ENCODE measurements around the gene ZNF273. TPM values are rescaled to one million over a fixed set of nuclear protein-coding genes. Genes with fewer than 3 reads are reported as not detected.

The ZNF273 gene
- total and polyA plus RNA-seq, 10 of the 15 experiments (the other 5 are each of a cell fraction or from before 2014, with no cell fraction given), result 4.8 to 12.3 (median 7.8) TPM

DNA sequence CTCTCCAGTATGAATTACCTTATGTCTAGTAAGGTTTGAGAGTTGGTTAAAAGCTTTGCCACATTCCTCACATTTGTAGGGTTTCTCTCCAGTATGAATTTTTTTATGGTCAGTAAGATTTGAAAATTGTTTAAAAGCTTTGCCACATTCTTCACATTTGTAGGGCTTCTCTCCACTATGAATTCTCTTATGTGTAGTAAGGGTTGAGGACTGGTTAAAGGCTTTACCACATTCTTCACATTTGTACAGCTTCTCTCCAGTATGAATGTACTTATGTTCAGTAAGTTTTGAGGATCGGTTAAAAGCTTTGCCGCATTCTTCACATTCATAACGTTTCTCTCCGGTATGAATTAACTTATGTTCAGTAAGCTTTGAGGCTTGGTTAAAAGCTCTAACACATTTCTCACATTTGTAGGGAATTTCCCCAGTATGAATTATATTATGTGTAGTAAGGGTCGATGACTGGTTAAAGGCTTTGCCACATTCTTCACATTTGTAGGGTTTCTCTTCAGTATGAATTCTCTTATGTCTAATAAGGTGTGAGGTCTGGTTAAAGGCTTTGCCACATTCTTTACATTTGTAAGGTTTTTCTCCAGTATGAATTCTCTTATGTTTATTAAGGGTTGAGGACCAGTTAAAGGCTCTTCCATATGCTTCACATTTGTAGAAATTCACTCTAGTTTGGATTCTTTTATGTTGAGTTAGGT lies 75.6 kb downstream of the ZNF273 start:
- no TSS peak for BruUV-seq (replicated peaks)
- Histone ChIP-seq H3K79me2 (ENCODE audit: control insufficient read depth, insufficient read depth, low read length) (no peaks in the 10 kb centered on the region), H3K9ac (ENCODE audit: control insufficient read depth, insufficient read depth, low read length) (no peak overlapping the region), H3K36me3 (ENCODE audit: control insufficient read depth in 2 of 2, insufficient read depth in 2 of 2, low read length in 1 of 2) (peaks cover 0 to 4% of the 10 kb centered on the region in 2 experiments; a peak in 2 of 4 replicates), H3K4me2 (ENCODE audit: control insufficient read depth, insufficient read depth) (no peak overlapping the region), H3K4me1 (ENCODE audit: control insufficient read depth, insufficient read depth, low read length) (no peaks in the 10 kb centered on the region), H3K27ac (ENCODE audit: control insufficient read depth, insufficient read depth) (no peak overlapping the region), H3K27me3 (replicated peaks in 1 of 2; ENCODE audit: control insufficient read depth in 2 of 2, insufficient read depth in 2 of 2, low read length in 1 of 2) (no peaks in the 10 kb centered on the region), H4K20me1 (ENCODE audit: control insufficient read depth, insufficient read depth) (no peaks in the 10 kb centered on the region), H2AFZ (ENCODE audit: control insufficient read depth, low read depth, low read length) (no peak overlapping the region), H3K4me3 (no peak overlapping the region), H3K9me3 (replicated peaks; ENCODE audit: control insufficient read depth, insufficient read depth, low read length) (peaks cover 23% of the 10 kb centered on the region)
- DNase-seq (ENCODE audit: low read depth, low spot score) (no peak), FAIRE-seq (no peak), ATAC-seq (no peak)
- intact Hi-C loops (cut with micrococcal nuclease; ENCODE audit: unreplicated experiment), result no loop called here
- POLR2A ChIA-PET, result no interaction called here
- in situ Hi-C loops (cut with MboI), result no loop called here
- CTCF ChIA-PET, result no interaction called here
- WGBS (ENCODE audit: insufficient coverage, insufficient replicate concordance, low lambda C conversion rate, missing lambda C conversion rate), result 98% methylated on average over 5 of the region's 5 CpGs
- SMC1A ChIA-PET (ENCODE audit: uncharacterized antibody, unreplicated experiment), result no interaction called here
- TF ChIP-seq FOXM1 (IDR thresholded peaks at IDR 0.05; ENCODE audit: low read depth, low read length) (no peak), SIN3A (IDR thresholded peaks at IDR 0.05; ENCODE audit: low read depth, low read length) (no peak), SIX5 (IDR thresholded peaks at IDR 0.05; ENCODE audit: low read depth, low read length, severe bottlenecking) (no peak), ZNF274 (IDR thresholded peaks at IDR 0.05; ENCODE audit: insufficient read depth, insufficient read length) (peak; percentile 54), SMAD1 (IDR thresholded peaks at IDR 0.05; ENCODE audit: low read depth, partially characterized antibody) (no peak), CHD4 (IDR thresholded peaks at IDR 0.05) (no peak)
- TF ChIP-seq, protein P1, sequence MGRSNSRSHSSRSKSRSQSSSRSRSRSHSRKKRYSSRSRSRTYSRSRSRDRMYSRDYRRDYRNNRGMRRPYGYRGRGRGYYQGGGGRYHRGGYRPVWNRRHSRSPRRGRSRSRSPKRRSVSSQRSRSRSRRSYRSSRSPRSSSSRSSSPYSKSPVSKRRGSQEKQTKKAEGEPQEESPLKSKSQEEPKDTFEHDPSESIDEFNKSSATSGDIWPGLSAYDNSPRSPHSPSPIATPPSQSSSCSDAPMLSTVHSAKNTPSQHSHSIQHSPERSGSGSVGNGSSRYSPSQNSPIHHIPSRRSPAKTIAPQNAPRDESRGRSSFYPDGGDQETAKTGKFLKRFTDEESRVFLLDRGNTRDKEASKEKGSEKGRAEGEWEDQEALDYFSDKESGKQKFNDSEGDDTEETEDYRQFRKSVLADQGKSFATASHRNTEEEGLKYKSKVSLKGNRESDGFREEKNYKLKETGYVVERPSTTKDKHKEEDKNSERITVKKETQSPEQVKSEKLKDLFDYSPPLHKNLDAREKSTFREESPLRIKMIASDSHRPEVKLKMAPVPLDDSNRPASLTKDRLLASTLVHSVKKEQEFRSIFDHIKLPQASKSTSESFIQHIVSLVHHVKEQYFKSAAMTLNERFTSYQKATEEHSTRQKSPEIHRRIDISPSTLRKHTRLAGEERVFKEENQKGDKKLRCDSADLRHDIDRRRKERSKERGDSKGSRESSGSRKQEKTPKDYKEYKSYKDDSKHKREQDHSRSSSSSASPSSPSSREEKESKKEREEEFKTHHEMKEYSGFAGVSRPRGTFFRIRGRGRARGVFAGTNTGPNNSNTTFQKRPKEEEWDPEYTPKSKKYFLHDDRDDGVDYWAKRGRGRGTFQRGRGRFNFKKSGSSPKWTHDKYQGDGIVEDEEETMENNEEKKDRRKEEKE (IDR thresholded peaks at IDR 0.05), result no peak
- RAD21 ChIA-PET (ENCODE audit: unreplicated experiment), result no interaction called here

Other genes starting within 250 kb of the ZNF273 start
- gene ZNF107, start 237.1 kb upstream of the ZNF273 start, total RNA-seq (2014; rRNA removed), result 14.0 and 15.3 TPM in 2 replicates
- gene ZNF107, start 237.1 kb upstream of the ZNF273 start, total RNA-seq (2014; rRNA removed; fragmentation: Illumina TruSeq; extraction: Trizol), result 23.3 and 23.7 TPM in 2 replicates
- gene ZNF107, start 237.1 kb upstream of the ZNF273 start, total RNA-seq (2021), result 10.8 and 12.0 TPM in 2 replicates
- 18.3 and 35.9 TPM in 2 replicates for gene ZNF107, start 237.1 kb upstream of the ZNF273 start, polyA plus RNA-seq (2011; rRNA removed)
- gene ZNF107, start 237.1 kb upstream of the ZNF273 start, polyA plus RNA-seq (2014; fragmentation: Illumina TruSeq; extraction: Trizol), result 22.8 and 27.7 TPM in 2 replicates
- gene ZNF107, start 237.1 kb upstream of the ZNF273 start, polyA plus RNA-seq (2014; fragmentation: Nextera tagmentation; extraction: Ambion mirVana), result 1 to 10 TPM; 3.2 to 3.7 TPM
- gene ZNF107, start 237.1 kb upstream of the ZNF273 start, polyA plus RNA-seq (2014; rRNA removed), result 11.4 and 13.5 TPM in 2 replicates
- gene ZNF107, start 237.1 kb upstream of the ZNF273 start, polyA plus RNA-seq (2016; fragmentation: Nextera tagmentation; extraction: Ambion mirVana), result 10 to 100 TPM; 12.4 to 13.8 TPM
- 8.4 and 9.8 TPM in 2 replicates for gene ZNF138, start 108.8 kb upstream of the ZNF273 start, total RNA-seq (2014; rRNA removed)
- gene ZNF138, start 108.8 kb upstream of the ZNF273 start, total RNA-seq (2014; rRNA removed; fragmentation: Illumina TruSeq; extraction: Trizol), result 13.8 and 14.4 TPM in 2 replicates
- gene ZNF138, start 108.8 kb upstream of the ZNF273 start, total RNA-seq (2021), result 5.9 and 7.2 TPM in 2 replicates
- gene ZNF138, start 108.8 kb upstream of the ZNF273 start, polyA plus RNA-seq (2011; rRNA removed), result 13.9 and 23.9 TPM in 2 replicates
- 14.9 and 23.0 TPM in 2 replicates for gene ZNF138, start 108.8 kb upstream of the ZNF273 start, polyA plus RNA-seq (2014; fragmentation: Illumina TruSeq; extraction: Trizol)
- 10 to 100 TPM in 1 of 2 experiments, 1 to 10 TPM in 1; 8.6 to 11.0 TPM for gene ZNF138, start 108.8 kb upstream of the ZNF273 start, polyA plus RNA-seq (2014; fragmentation: Nextera tagmentation; extraction: Ambion mirVana)
- gene ZNF138, start 108.8 kb upstream of the ZNF273 start, polyA plus RNA-seq (2014; rRNA removed), result 7.4 and 9.3 TPM in 2 replicates
- 10 to 100 TPM; 13.8 to 14.9 TPM for gene ZNF138, start 108.8 kb upstream of the ZNF273 start, polyA plus RNA-seq (2016; fragmentation: Nextera tagmentation; extraction: Ambion mirVana)
- gene ZNF117, start 87.8 kb downstream of the ZNF273 start, total RNA-seq (2014; rRNA removed), result 9.3 and 11.7 TPM in 2 replicates
- gene ZNF117, start 87.8 kb downstream of the ZNF273 start, total RNA-seq (2014; rRNA removed; fragmentation: Illumina TruSeq; extraction: Trizol), result 14.7 and 14.9 TPM in 2 replicates
- gene ZNF117, start 87.8 kb downstream of the ZNF273 start, total RNA-seq (2021), result 7.0 and 7.5 TPM in 2 replicates
- 8.7 and 18.2 TPM in 2 replicates for gene ZNF117, start 87.8 kb downstream of the ZNF273 start, polyA plus RNA-seq (2011; rRNA removed)
- 15.3 and 22.3 TPM in 2 replicates for gene ZNF117, start 87.8 kb downstream of the ZNF273 start, polyA plus RNA-seq (2014; fragmentation: Illumina TruSeq; extraction: Trizol)
- 1 to 10 TPM; 1.4 to 1.5 TPM for gene ZNF117, start 87.8 kb downstream of the ZNF273 start, polyA plus RNA-seq (2014; fragmentation: Nextera tagmentation; extraction: Ambion mirVana)
- 7.1 and 8.2 TPM in 2 replicates for gene ZNF117, start 87.8 kb downstream of the ZNF273 start, polyA plus RNA-seq (2014; rRNA removed)
- 1 to 10 TPM; 2.8 to 4.1 TPM for gene ZNF117, start 87.8 kb downstream of the ZNF273 start, polyA plus RNA-seq (2016; fragmentation: Nextera tagmentation; extraction: Ambion mirVana)
- gene ERV3-1, start 103.4 kb downstream of the ZNF273 start, total RNA-seq (2014; rRNA removed), result 18.4 and 20.3 TPM in 2 replicates
- 15.1 and 16.3 TPM in 2 replicates for gene ERV3-1, start 103.4 kb downstream of the ZNF273 start, total RNA-seq (2014; rRNA removed; fragmentation: Illumina TruSeq; extraction: Trizol)
- 12.5 and 14.6 TPM in 2 replicates for gene ERV3-1, start 103.4 kb downstream of the ZNF273 start, total RNA-seq (2021)
- gene ERV3-1, start 103.4 kb downstream of the ZNF273 start, polyA plus RNA-seq (2011; rRNA removed), result 23.4 and 26.1 TPM in 2 replicates
- 19.2 and 23.7 TPM in 2 replicates for gene ERV3-1, start 103.4 kb downstream of the ZNF273 start, polyA plus RNA-seq (2014; fragmentation: Illumina TruSeq; extraction: Trizol)
- gene ERV3-1, start 103.4 kb downstream of the ZNF273 start, polyA plus RNA-seq (2014; fragmentation: Nextera tagmentation; extraction: Ambion mirVana), result 10 to 100 TPM in 1 of 2 experiments, 1 to 10 TPM in 1; 9.4 to 11.7 TPM
- gene ERV3-1, start 103.4 kb downstream of the ZNF273 start, polyA plus RNA-seq (2014; rRNA removed), result 14.4 and 16.1 TPM in 2 replicates
- gene ERV3-1, start 103.4 kb downstream of the ZNF273 start, polyA plus RNA-seq (2016; fragmentation: Nextera tagmentation; extraction: Ambion mirVana), result 10 to 100 TPM; 15.0 to 17.7 TPM